ENCODE data around the gene CAMK1G.

The CAMK1G gene

GRCh38 chr1:209651138-209651587, 67.6 kb downstream of the CAMK1G start:
- peak; percentile 26 for DNase-seq (ENCODE audit: low read depth)
- no peak for TF ChIP-seq CTCF (conservative IDR thresholded peaks at IDR 0.05; ENCODE audit: low read depth, low read length)
- no peak overlapping the region for H3K4me3 ChIP-seq (ENCODE audit: low read length)

- DNase-seq (ENCODE audit: low read depth): no peak
- no peak for TF ChIP-seq CTCF (conservative IDR thresholded peaks at IDR 0.05; ENCODE audit: low read depth, low read length)
- no peak within 1 kb of the TSS for H3K4me3 ChIP-seq (ENCODE audit: low read length)
Measured at GRCh38 chr1:209652121-209652735, 68.7 kb downstream of the CAMK1G start, which contains the start of gene LAMB3. Gene LAMB3, minus strand, starts transcription at chr1:209652425. Its CDS starts 1,481 bp downstream, at chr1:209650944.

- no peak overlapping the region for H3K4me3 ChIP-seq (ENCODE audit: low read length)
- TF ChIP-seq CTCF (conservative IDR thresholded peaks at IDR 0.05; ENCODE audit: low read depth, low read length): no peak
- peak; percentile 63 for DNase-seq (ENCODE audit: low read depth)
Measured at GRCh38 chr1:209652873-209653401, 69.4 kb downstream of the CAMK1G start.

- no peak for DNase-seq (ENCODE audit: low read depth)
- TF ChIP-seq CTCF (conservative IDR thresholded peaks at IDR 0.05; ENCODE audit: low read depth, low read length): no peak
- no peak overlapping the region for H3K4me3 ChIP-seq (ENCODE audit: low read length)
Measured at GRCh38 chr1:209653915-209654351, 70.4 kb downstream of the CAMK1G start.

- no peak for DNase-seq (ENCODE audit: low read depth)
- TF ChIP-seq CTCF (conservative IDR thresholded peaks at IDR 0.05; ENCODE audit: low read depth, low read length): no peak
- no peak overlapping the region for H3K4me3 ChIP-seq (ENCODE audit: low read length)
Measured at GRCh38 chr1:209655411-209656231, 72.1 kb downstream of the CAMK1G start.

GRCh38 chr1:209657140-209657879, 73.8 kb downstream of the CAMK1G start:
- DNase-seq (ENCODE audit: low read depth): no peak
- H3K4me3 ChIP-seq (ENCODE audit: low read length): no peak overlapping the region
- no peak for TF ChIP-seq CTCF (conservative IDR thresholded peaks at IDR 0.05; ENCODE audit: low read depth, low read length)

Data from retinal pigment epithelial cell (primary cell).